A673 (cell line): ENCODE measurements around the gene FKBP5. TPM values are rescaled to one million over a fixed set of nuclear protein-coding genes. Genes with fewer than 3 reads are reported as not detected.

Experiments
- BruUV-seq: library from RNA; stranded (reverse); fragments of 400-500 nt; replicated peaks from 2 replicates; lab custom pipeline; 2021; lab: Mats Ljungman, UMichigan
- CTCF ChIA-PET: fragments of 300-600 bp; sonication (Branson Sonifier 250); formaldehyde crosslinking; loops from one replicate; lab custom pipeline; 2022; ENCODE audit warnings: antibody characterized with exemption; lab: Charles Lee
- POLR2A ChIA-PET: fragments of 300-600 bp; sonication (Branson Sonifier 250); formaldehyde crosslinking; loops from one replicate; lab custom pipeline; 2022; ENCODE audit warnings: antibody characterized with exemption; ENCODE audit not compliant: low non-redundant PET; lab: Charles Lee
- DNase-seq: peaks from one replicate; pipeline ENCODE4 v3.0.0-alpha.2; 2015; ENCODE audit warnings: low spot score
- H3K27ac ChIP-seq: fragments of 200-600 bp; sonication (generic); 2 replicates; pipeline ENCODE4 v1.5.1; 2016; ENCODE audit warnings: mixed run types, low read depth, mild to moderate bottlenecking, mixed read lengths, antibody characterized with exemption, low read length; ENCODE audit not compliant: poor library complexity, severe bottlenecking
- H3K27me3 ChIP-seq: fragments of 200-600 bp; sonication (generic); replicated peaks from 2 replicates; pipeline ENCODE4 v1.6.1; 2017; ENCODE audit warnings: mixed run types, low read depth, mild to moderate bottlenecking, mixed read lengths, antibody characterized with exemption, low read length; ENCODE audit not compliant: insufficient read depth, poor library complexity
- H3K36me3 ChIP-seq: fragments of 200-600 bp; sonication (generic); 2 replicates; pipeline ENCODE4 v1.6.1; 2016; ENCODE audit warnings: mixed run types, mild to moderate bottlenecking, mixed read lengths, antibody characterized with exemption, low read length; ENCODE audit not compliant: insufficient read depth, poor library complexity, severe bottlenecking
- H3K4me1 ChIP-seq: fragments of 200-600 bp; sonication (generic); 2 replicates; pipeline ENCODE4 v1.6.1; 2017; ENCODE audit warnings: mixed run types, mild to moderate bottlenecking, mixed read lengths, antibody characterized with exemption, low read length; ENCODE audit not compliant: insufficient read depth, poor library complexity, severe bottlenecking
- H3K4me3 ChIP-seq: fragments of 200-600 bp; sonication (generic); 2 replicates; pipeline ENCODE4 v1.5.1; 2016; ENCODE audit warnings: low read depth, mixed run types, mild to moderate bottlenecking, mixed read lengths, low read length; ENCODE audit not compliant: poor library complexity, severe bottlenecking
- H3K9me3 ChIP-seq: fragments of 200-600 bp; sonication (generic); 2 replicates; pipeline ENCODE4 v1.6.1; 2016; ENCODE audit warnings: mixed run types, low read depth, mild to moderate bottlenecking, mixed read lengths, antibody characterized with exemption, low read length; ENCODE audit not compliant: poor library complexity, severe bottlenecking
- EZH2 ChIP-seq: fragments of 200-600 bp; sonication (generic); IDR thresholded peaks from 2 replicates; pipeline ENCODE4 v1.6.1; 2017; ENCODE audit warnings: borderline replicate concordance, low read depth, mild to moderate bottlenecking, mixed read lengths, antibody characterized with exemption, low read length; ENCODE audit not compliant: poor library complexity, severe bottlenecking
- intact Hi-C: fragments of 100-400 bp; cut with micrococcal nuclease; formaldehyde crosslinking; loops from one replicate; pipeline ENCODE4 v1.10.0; 2022; ENCODE audit not compliant: unreplicated experiment
- microRNA-seq: library from miRNA; unstranded; fragments of <30 nt; microRNA quantifications from one replicate; pipeline ENCODE4 v1.2.0, GENCODE V29; 2021
- total RNA-seq: library from RNA; stranded (reverse); gene quantifications from 2 replicates; pipeline ENCODE4 v1.2.3, GENCODE V29; 2021
- TF ChIP-seq, protein P1 (sequence below): fragments of 300-800, 200-600 bp; sonication (generic); conservative IDR thresholded peaks from 2 replicates; pipeline ENCODE4 v1.5.1; 2017; ENCODE audit warnings: low read depth, mild to moderate bottlenecking, antibody characterized with exemption, low read length, moderate library complexity, mixed read lengths

Gene FKBP5
- total RNA-seq, 1 experiment from 2014 or later: 20.4 TPM

DNA sequence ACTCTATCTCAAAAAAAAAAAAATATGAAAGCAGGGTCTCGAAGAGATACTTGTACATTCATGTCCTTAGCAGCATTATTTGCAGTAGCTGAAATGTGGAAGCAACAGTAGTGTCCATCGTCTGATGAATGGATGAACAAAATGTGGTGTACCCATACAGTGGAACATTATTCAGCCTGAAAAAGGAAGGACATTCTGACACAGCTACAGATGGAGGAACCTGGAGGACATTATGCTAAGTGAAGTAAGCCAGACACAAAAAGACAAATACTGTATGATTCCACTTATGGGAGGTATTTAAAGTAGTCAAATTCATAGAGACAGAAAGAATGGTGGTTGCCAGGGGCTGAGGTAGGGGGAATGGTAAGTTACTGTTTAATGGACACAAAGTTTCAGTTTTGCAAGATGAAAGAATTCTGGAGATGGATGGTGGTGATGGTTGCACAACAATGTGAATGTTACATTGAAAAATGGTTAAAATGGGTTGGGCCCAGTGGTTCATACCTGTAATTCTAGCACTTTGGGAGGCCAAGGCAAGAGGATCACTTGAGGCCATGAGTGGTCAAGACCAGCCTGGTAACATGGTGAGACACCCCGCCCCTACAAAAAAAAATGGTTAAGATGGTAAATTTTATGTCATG is 164.2 kb downstream of the FKBP5 start:
- no peaks in the 10 kb centered on the region for H3K4me1 ChIP-seq
- CTCF ChIA-PET: interaction anchor here (1.0 to 4.4 kb wide), 2 partner anchors 202 to 213 kb away, joined by 12 to 52 read pairs; partner anchors contain the start of gene ARMC12
- no peak overlapping the region for H3K27ac ChIP-seq
- H3K36me3 ChIP-seq: no peaks in the 10 kb centered on the region
- BruUV-seq: no TSS peak
- no peaks in the 10 kb centered on the region for H3K9me3 ChIP-seq
- intact Hi-C loops: loop anchor here (10.0 kb wide), 1 partner anchor 60 kb away; no protein-coding TSS in a partner anchor
- H3K27me3 ChIP-seq: no peaks in the 10 kb centered on the region
- DNase-seq: no peak
- POLR2A ChIA-PET: no interaction called here
- TF ChIP-seq EZH2: no peak
- TF ChIP-seq, protein P1, sequence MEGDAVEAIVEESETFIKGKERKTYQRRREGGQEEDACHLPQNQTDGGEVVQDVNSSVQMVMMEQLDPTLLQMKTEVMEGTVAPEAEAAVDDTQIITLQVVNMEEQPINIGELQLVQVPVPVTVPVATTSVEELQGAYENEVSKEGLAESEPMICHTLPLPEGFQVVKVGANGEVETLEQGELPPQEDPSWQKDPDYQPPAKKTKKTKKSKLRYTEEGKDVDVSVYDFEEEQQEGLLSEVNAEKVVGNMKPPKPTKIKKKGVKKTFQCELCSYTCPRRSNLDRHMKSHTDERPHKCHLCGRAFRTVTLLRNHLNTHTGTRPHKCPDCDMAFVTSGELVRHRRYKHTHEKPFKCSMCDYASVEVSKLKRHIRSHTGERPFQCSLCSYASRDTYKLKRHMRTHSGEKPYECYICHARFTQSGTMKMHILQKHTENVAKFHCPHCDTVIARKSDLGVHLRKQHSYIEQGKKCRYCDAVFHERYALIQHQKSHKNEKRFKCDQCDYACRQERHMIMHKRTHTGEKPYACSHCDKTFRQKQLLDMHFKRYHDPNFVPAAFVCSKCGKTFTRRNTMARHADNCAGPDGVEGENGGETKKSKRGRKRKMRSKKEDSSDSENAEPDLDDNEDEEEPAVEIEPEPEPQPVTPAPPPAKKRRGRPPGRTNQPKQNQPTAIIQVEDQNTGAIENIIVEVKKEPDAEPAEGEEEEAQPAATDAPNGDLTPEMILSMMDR: no peak
- no peak overlapping the region for H3K4me3 ChIP-seq

Small RNA genes lying within 50 kb of the gene (microRNA-seq; reads per million reads assigned to microRNA genes)
- gene MIR5690: 0.81 reads per million

Other genes with a start within 250 kb of the FKBP5 start
- gene FANCE, start 236.6 kb downstream of the FKBP5 start, total RNA-seq: 19.2 and 23.4 TPM in 2 replicates
- gene RPL10A, start 220.5 kb downstream of the FKBP5 start, total RNA-seq: 1,064 and 1,085 TPM in 2 replicates
- gene TEAD3, start 191.8 kb downstream of the FKBP5 start, total RNA-seq: 10.3 and 17.0 TPM in 2 replicates
- 0.66 TPM in 1 of 2 replicates, not detected in the other for gene TULP1, start 176.0 kb downstream of the FKBP5 start, total RNA-seq
- gene ARMC12, start 48.1 kb upstream of the FKBP5 start, total RNA-seq: 0.74 and 1.0 TPM in 2 replicates
- not detected in 2 replicates for gene CLPSL2, start 87.7 kb upstream of the FKBP5 start, total RNA-seq
- not detected in 2 replicates for gene CLPSL1, start 92.1 kb upstream of the FKBP5 start, total RNA-seq
- gene CLPS, start 108.4 kb upstream of the FKBP5 start, total RNA-seq: not detected in 2 replicates
- not detected in 2 replicates for gene LHFPL5, start 116.4 kb upstream of the FKBP5 start, total RNA-seq
- 103 and 104 TPM in 2 replicates for gene SRPK1, start 232.2 kb upstream of the FKBP5 start, total RNA-seq